Breast epithelium (tissue), 3 donors: Measurements from ENCODE around the gene AKR1E2.
A peak's percentile ranks its signal among the peaks of the same experiment; 100 is the strongest.

Source experiments
- CTCF ChIP-seq, 3 donors: fragments of 450-650 bp; IDR thresholded peaks; one replicate each; pipeline ENCODE4 v1.5.1; 2016 to 2017; ENCODE audit warnings: antibody characterized with exemption in 3 of 3, mild to moderate bottlenecking in 3 of 3, moderate library complexity in 3 of 3
- POLR2A ChIP-seq: fragments of 450-650 bp; IDR thresholded peaks from one replicate; pipeline ENCODE4 v1.6.1; 2016; ENCODE audit warnings: antibody characterized with exemption, mild to moderate bottlenecking, moderate library complexity
- POLR2AphosphoS5 ChIP-seq, 3 donors: sonication (generic); formaldehyde crosslinking; IDR thresholded peaks; one replicate each; pipeline ENCODE4 v1.6.1; 2017; ENCODE audit warnings: antibody characterized with exemption in 3 of 3

GRCh38 chr10:4849555-4850242 is 23.7 kb downstream of the AKR1E2 start:
- TF ChIP-seq CTCF (IDR thresholded peaks at IDR 0.05) (peak; percentile 98 to 100 (median 99)), POLR2A (no peak), POLR2AphosphoS5 (IDR thresholded peaks at IDR 0.05) (peak; percentile 57 to 65 (median 64))
